Pancreas (tissue), 10 donors: Measurements from ENCODE around the gene CDK14. TPM values are rescaled to one million over a fixed set of nuclear protein-coding genes. Genes with fewer than 3 reads are reported as not detected.

Source experiments
- ATAC-seq, 4 donors: fragments of 200-7000 bp; cut with Tn5 transposase; one replicate each; pipeline versions ENCODE4 v1.8.0 to v1.9.1; 2020; ENCODE audit warnings: mild to moderate bottlenecking in 4 of 4, moderate library complexity in 4 of 4
- DNase-seq, 6 donors: peaks; one replicate each; pipeline ENCODE4 v3.0.0-alpha.2; 2020
- FAIRE-seq: peaks from 2 replicates; lab custom pipeline; 2012; peaks lifted over from hg19 to GRCh38; lab: Jason Lieb, UNC
- H3K27ac ChIP-seq, 4 donors: fragments of 200-600 bp; sonication (generic); 1 replicate in 3 of 4; 2 replicates in 1 of 4; pipeline versions ENCODE4 v1.5.0 to v1.8.0; 2020
- H3K27me3 ChIP-seq, 4 donors: fragments of 200-600 bp; one replicate each; pipeline ENCODE4 v1.8.0; 2021
- H3K36me3 ChIP-seq, 3 donors: fragments of 200-600 bp; sonication (generic) in 1 of 3; one replicate each; pipeline versions ENCODE4 v1.5.0 to v1.8.0; 2020 to 2021
- H3K4me1 ChIP-seq, 3 donors: fragments of 200-600 bp; one replicate each; pipeline ENCODE4 v1.8.0; 2021
- H3K4me3 ChIP-seq, 4 donors: fragments of 200-600 bp; sonication (generic) in 2 of 4; one replicate each; pipeline versions ENCODE4 v1.5.0 to v1.8.0; 2020 to 2021
- H3K9me3 ChIP-seq, 4 donors: fragments of 200-600 bp; one replicate each; pipeline ENCODE4 v1.8.0; 2021
- CTCF ChIP-seq, 4 donors: fragments of 200-600 bp; sonication (generic) in 3 of 4; IDR thresholded peaks; one replicate each; pipeline versions ENCODE4 v1.5.0 to v1.8.0; 2021; ENCODE audit warnings: antibody characterized with exemption in 4 of 4
- WGBS, 2 donors: extraction: QIAGEN DNeasy Blood & Tissue Kit; methylation state at CpG; one replicate each; pipeline ENCODE4 v1.1.7; 2013; 5-methylcytosine and 5-hydroxymethylcytosine counted together
- intact Hi-C, 3 donors: fragments of 100-400 bp; cut with DNase I; formaldehyde crosslinking; loops; one replicate each; pipeline versions ENCODE4 v1.11.1 to v1.14.2; 2022
- polyA plus RNA-seq, 2 donors: library from polyadenylated mRNA; stranded (reverse); fragments of 200-250 nt; gene quantifications; one replicate each; pipeline ENCODE4 v1.2.3, GENCODE V29; 2013
- total RNA-seq, 6 donors: library from RNA; stranded (reverse); fragmentation: NEBNext Ultra II Directional in 4 of 6; extraction: Animal tissue kit (Norgen Biotek cat#: 25700) in 4 of 6; gene quantifications; one replicate each; pipeline versions ENCODE4 v1.2.1 to v1.2.4, GENCODE V29; 2021 to 2023
- donor health status: healthy with polysubstance abuse.
- donor health status: DM: no; HTN: no; CAD: no; lungs with moderate emphysema.
- donor health status: DM: no; HTN: no; CAD: no.
- donor health status: control.
- donor health status: control.
- donor health status: Bipolar disorder and iron deficiency.
- donor health status: DM: yes; HTN: yes; CAD: no.
- donor health status: DM: no; HTN: no; CAD: no.
- donor health status: DM: no; HTN: no; CAD: no.
- donor health status: DM: yes; HTN: yes; CAD: no.

CDK14 gene
- total and polyA plus RNA-seq, 8 donors = 4.5 to 48.3 (median 24.7) TPM

GRCh38 chr7:91247500-91247899, 651.4 kb downstream of the CDK14 start:
- no peaks in the 10 kb centered on the region for H3K9me3 ChIP-seq
- H3K27ac ChIP-seq = no peak overlapping the region
- no peak overlapping the region for H3K4me3 ChIP-seq
- no peak for TF ChIP-seq CTCF (IDR thresholded peaks at IDR 0.05)
- FAIRE-seq = no peak
- DNase-seq = no peak
- no peaks in the 10 kb centered on the region for H3K27me3 ChIP-seq
- no peak for ATAC-seq
- H3K4me1 ChIP-seq = no peaks in the 10 kb centered on the region
- H3K36me3 ChIP-seq = no peaks in the 10 kb centered on the region
- intact Hi-C loops = no loop called here

- H3K36me3 ChIP-seq = no peaks in the 10 kb centered on the region
- no peaks in the 10 kb centered on the region for H3K4me1 ChIP-seq
These were observed 652.9 kb downstream of the CDK14 start for GRCh38 chr7:91248996-91249395.

GRCh38 chr7:91249506-91250233, 653.5 kb downstream of the CDK14 start:
- H3K27me3 ChIP-seq = no peaks in the 10 kb centered on the region
- no peak overlapping the region for H3K4me3 ChIP-seq
- no peak overlapping the region for H3K27ac ChIP-seq
- no peaks in the 10 kb centered on the region for H3K4me1 ChIP-seq
- intact Hi-C loops = no loop called here
- no peak for TF ChIP-seq CTCF (IDR thresholded peaks at IDR 0.05)
- H3K36me3 ChIP-seq = no peaks in the 10 kb centered on the region
- 66 to 76% methylated on average over 4 of the region's 4 CpGs for WGBS, 2 donors
- FAIRE-seq (no peak), ATAC-seq (no peak), DNase-seq (no peak)
- H3K9me3 ChIP-seq = no peaks in the 10 kb centered on the region

More at GRCh38 chr7:91248996-91249395, 652.9 kb downstream of the CDK14 start:
- ATAC-seq = no peak
- Histone ChIP-seq H3K9me3 (no peaks in the 10 kb centered on the region), H3K27ac (no peak overlapping the region), H3K4me3 (no peak overlapping the region), H3K27me3 (no peaks in the 10 kb centered on the region)
- intact Hi-C loops = no loop called here
- TF ChIP-seq CTCF (IDR thresholded peaks at IDR 0.05) = no peak
- WGBS, 2 donors = 42 to 66% methylated on average over 2 of the region's 2 CpGs
- DNase-seq = no peak
- FAIRE-seq = no peak

- no peaks in the 10 kb centered on the region for H3K9me3 ChIP-seq
- no peak for FAIRE-seq
- ATAC-seq = no peak
- intact Hi-C loops = no loop called here
- no peak for DNase-seq
- H3K4me3 ChIP-seq = no peak overlapping the region
- TF ChIP-seq CTCF (IDR thresholded peaks at IDR 0.05) = no peak
- H3K27me3 ChIP-seq = no peaks in the 10 kb centered on the region
- H3K36me3 ChIP-seq = no peaks in the 10 kb centered on the region
- no peak overlapping the region for H3K27ac ChIP-seq
- 78 to 94% methylated on average over 4 of the region's 4 CpGs for WGBS, 2 donors
- no peaks in the 10 kb centered on the region for H3K4me1 ChIP-seq
These were observed 654.6 kb downstream of the CDK14 start for GRCh38 chr7:91250706-91251105.

GRCh38 chr7:91251877-91252276, 655.8 kb downstream of the CDK14 start:
- FAIRE-seq = no peak
- ATAC-seq = no peak
- Histone ChIP-seq H3K27ac (no peak overlapping the region), H3K9me3 (no peaks in the 10 kb centered on the region), H3K36me3 (no peaks in the 10 kb centered on the region), H3K4me3 (no peak overlapping the region), H3K4me1 (no peaks in the 10 kb centered on the region), H3K27me3 (no peaks in the 10 kb centered on the region)
- intact Hi-C loops = no loop called here
- TF ChIP-seq CTCF (IDR thresholded peaks at IDR 0.05) = no peak
- DNase-seq = no peak
- WGBS, 2 donors = 87 to 93% methylated on average over 3 of the region's 3 CpGs
